ENCODE results near the gene SLC22A23.

Gene SLC22A23

DNA sequence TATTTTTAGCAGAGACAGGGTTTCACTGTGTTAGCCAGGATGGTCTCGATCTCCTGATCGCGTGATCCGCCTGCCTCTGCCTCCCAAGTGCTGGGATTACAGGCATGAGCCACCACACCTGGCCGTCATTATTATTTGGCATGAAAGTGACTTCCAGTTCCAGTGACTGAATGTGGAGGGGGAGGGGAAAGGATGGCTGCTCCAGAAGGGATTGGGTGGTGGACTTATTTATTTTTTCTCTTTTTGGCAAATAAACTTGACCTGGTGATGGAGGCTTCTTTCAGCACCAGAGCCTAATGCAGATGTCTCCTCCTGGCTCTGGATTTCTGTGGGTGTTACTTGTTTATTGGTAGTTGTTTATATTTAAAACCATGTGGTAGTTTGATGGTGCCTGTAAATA is 16.9 kb upstream of the SLC22A23 start:
- no peak for DNase-seq

GRCh38 chr6:3471711-3472110 is 14.9 kb upstream of the SLC22A23 start:
- no peak for DNase-seq

GRCh38 chr6:3471286-3471685 is 14.4 kb upstream of the SLC22A23 start:
- DNase-seq: no peak

GRCh38 chr6:3468585-3468984 is 11.7 kb upstream of the SLC22A23 start:
- DNase-seq: no peak

DNA sequence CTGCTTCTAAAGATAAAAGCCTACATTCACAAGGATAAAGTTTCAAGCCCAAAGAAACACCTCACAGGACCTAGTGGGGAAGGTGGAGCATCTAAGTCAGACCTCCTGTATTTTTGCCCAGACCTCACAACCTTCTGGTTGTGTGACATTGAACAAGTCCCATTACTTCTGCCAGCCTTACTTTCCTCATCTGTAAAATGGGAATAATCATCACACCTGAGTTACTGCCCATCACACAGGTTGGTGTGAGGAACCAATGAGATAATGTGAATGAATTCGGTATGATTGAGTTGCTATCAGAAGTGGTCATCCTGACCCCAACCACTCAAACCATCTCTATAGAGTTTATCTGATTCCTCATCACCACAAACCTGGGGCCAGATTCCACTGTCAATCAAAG is 11.1 kb upstream of the SLC22A23 start:
- DNase-seq: no peak

DNA sequence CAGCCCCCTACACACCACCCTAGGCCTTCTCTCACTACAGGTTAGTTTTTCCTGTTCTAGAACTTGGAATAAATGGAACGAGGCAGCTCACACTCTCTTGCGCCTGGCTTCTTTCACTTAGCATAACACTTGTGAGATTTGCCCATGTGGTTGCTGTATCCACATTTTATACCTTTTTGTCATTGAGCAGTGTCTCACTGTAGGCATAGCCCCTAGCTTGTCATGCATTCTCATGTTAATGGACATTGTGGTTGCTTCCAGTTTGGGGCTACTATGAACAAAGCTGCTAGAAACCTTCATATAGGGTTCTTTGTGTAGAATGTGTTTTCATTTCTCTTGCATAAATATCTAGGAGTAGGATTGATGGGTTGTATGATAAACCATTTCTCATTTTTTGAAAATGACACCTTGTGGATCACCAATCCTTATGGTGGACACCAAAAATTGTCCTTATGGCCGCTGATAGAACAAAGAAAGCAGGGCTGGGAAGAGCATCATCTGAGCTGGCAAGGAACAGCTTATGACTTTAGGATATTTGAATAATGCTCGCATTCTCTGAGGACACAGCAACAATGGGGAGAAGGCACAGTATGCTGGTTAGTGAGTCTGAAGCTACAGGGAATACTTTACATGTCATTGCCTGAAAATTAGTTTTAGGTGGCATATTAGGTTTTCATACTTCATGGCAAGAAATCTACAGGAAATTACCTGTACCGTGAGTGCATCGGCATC is 9.8 kb upstream of the SLC22A23 start:
- DNase-seq: peak in 1 of 51 donors; percentile 6

DNA sequence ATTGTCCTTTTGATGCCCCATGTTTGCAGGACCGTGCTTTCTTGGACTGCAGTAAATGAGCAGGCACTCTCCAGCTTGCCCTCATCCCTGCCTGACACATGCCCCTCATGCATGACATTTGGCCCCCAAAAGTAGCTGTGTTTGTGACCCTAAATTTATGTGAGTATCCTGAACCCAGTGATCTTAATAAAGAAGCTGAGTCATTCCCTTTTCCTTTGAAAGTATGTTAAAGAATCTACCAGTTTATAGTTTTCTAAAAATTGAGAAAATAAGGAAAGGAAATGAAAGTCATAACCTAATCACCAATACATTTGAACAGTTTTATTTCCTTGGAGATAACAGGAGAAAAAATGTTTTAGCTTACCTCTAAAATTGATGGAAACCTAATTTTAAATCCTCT is 3.4 kb upstream of the SLC22A23 start:
- DNase-seq: no peak

GRCh38 chr6:3458706-3459421 is 2.0 kb upstream of the SLC22A23 start:
- peak in 20 of 51 donors; percentile 11 to 79 (median 29) for DNase-seq

GRCh38 chr6:3457710-3458602 is 1.1 kb upstream of the SLC22A23 start:
- peak in 25 of 51 donors; percentile 8 to 79 (median 41) for DNase-seq

GRCh38 chr6:3456395-3456897 is 404 bp downstream of the SLC22A23 start:
- no peak for DNase-seq

DNA sequence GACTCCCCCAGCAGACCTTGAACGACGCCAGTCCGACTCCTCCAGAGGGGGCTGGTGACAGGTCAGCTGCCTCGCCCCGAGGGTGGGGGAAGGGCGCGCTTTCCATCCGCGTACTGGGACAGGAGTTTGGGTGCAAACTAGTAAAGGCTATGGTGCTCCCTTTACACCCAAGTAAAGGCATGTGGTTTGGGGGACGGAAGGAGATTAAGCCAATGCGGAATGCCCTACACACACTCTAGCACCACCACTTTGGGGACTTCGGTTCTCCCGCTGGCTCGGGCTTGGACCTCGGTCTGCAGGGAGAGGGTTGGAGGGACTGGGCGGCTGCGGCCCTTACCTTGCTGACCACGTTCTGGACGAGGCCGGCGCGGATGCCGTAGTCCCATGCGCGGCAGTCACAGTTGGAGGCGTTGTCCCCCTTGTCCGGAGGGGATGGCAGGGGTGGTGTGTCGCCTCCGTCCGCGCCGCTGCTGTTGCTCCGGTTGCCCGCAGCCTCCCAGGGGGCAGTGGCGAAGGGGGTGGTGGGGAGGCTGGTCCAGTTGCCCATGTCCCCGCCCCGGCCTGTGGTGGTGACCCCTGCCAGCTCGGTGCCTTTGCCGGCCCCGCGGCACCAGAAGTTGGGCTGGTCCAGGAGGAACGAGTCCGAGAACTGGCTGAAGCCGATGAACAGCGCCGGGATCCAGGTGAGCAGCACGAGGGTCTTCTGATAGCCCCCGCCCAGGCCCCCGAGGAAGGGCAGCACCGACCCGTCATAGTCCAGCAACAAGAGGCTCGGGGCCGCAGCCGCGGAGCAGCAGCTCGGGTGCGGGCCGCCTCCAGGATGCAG is 1.1 kb downstream of the SLC22A23 start:
- peak in 35 of 51 donors; percentile 12 to 89 (median 44) for DNase-seq

GRCh38 chr6:3455147-3455568 is 1.7 kb downstream of the SLC22A23 start:
- peak in 12 of 51 donors; percentile 12 to 89 (median 45) for DNase-seq

GRCh38 chr6:3454273-3455010 is 2.4 kb downstream of the SLC22A23 start:
- no peak for DNase-seq

DNA sequence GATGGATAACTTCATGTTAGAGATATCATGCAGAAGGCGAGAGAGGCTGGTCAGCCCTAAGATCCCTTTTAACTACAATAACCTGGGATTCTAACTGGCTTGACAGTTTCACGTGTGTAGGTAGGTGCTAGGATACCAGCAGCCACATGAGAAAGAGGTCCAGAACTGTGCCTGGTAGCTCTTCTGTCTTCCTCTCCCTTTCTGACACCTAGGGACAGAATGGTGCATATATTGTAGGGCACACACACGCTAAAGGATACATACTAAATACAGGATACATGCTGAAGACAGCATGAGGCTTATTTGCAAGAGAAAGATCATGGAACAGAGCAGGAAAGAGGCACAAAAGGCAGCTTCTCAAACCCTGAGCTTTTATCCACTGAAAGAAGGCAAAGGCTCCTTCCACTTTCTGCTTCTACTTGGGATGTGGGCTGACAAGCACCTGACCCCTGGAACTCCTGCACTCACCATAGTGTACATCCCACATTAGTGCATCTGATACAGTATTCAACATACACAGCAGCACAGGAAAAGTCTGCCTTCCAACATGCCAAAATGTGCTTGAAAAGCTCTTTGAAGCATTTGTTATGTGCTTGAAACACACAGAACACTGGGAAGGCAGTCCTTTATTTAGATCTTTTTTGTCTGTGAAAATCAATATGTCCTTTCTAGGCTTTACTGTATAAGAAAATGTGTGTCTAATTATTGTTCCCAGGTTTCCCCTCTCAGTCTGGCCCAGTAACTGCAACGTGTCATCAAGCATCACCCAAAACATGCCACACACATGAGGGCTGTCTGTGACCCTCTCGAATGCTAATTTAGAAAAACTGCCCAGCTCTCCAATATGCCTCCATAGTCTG is 3.2 kb downstream of the SLC22A23 start:
- DNase-seq: peak in 1 of 51 donors; percentile 34

GRCh38 chr6:3451498-3451897 is 5.4 kb downstream of the SLC22A23 start:
- DNase-seq: no peak

GRCh38 chr6:3450888-3451287 is 6.0 kb downstream of the SLC22A23 start:
- DNase-seq: no peak

DNA sequence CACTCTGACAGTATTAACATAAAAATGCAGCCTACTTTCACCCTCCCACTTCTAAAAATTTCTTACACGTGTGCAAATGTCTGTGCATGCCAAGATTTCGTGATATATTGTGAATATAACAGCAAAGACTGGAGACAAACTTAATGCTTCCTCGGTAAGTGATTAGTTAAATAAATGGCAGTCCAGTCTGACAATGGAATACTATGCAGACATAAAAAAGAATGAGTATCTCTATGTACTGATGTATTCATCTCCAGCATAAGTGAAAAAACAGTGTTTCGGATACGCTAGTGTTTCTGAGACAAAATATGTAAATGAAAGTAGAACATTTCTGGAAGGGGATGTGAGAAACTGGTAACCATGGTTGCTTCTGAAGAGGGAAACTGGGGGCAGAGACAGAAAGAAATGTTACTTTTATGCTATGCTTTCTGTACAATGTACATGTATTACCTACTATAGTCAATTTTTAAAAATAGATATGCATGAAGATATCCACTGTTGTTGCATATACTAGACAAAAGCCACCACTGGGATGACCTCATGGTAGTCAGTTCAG is 7.0 kb downstream of the SLC22A23 start:
- DNase-seq: no peak

GRCh38 chr6:3449321-3449720 is 7.5 kb downstream of the SLC22A23 start:
- DNase-seq: no peak

DNA sequence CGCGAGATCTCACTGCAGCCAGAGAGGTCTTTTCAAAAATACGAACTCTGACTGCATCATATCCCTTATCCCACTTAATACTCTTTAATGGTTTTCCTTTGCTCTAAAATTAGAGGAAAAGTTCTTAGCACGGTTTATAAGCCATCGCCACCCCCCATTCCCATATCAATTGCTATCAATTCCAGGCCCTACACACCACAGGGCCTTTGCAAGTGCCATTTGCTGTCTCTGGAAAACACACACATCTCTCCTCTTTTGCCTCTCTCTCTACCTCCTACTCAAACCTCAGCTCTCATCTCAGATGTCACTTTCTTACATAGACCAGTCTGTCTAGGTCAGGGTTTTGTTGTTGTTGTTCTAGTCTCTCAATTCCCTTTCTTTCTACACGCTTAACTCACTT is 9.8 kb downstream of the SLC22A23 start:
- no peak for DNase-seq

All from hypothalamus (tissue), 51 donors.